HG03064 (cell line): Measurements from ENCODE around the gene ZNF606.
"Not testable (repeated sequence)": the region's sequence is repeated elsewhere in the genome, so short reads cannot be mapped to it uniquely, and the experiment has no call there.

ENCODE experiments used
- ATAC-seq: cut with Tn5 transposase; IDR thresholded peaks from one replicate; pipeline ENCODE4 v1.9.1; 2021; ENCODE audit warnings: low read depth; ENCODE audit not compliant: unreplicated experiment

ZNF606 gene

DNA sequence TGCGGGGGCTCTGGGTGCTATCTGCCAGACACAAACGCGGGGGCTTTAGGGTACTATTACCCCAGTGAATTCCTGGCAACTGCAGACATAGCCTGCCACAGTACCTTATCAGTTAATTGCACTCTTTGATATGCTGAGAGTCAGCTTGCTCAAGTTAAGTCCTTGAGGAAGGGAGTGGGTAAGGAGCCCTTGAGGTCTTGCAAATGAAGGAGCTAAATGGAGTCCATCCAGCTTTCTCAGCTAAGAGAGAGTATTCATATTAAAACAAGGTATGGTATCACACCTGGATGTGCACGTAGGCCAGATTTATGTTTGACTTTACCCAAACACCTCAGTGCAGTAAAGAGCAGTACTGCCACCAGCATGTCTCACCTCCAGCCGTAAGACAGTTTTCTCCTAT is 11.5 kb upstream of the ZNF606 start:
- ATAC-seq: no peak

DNA sequence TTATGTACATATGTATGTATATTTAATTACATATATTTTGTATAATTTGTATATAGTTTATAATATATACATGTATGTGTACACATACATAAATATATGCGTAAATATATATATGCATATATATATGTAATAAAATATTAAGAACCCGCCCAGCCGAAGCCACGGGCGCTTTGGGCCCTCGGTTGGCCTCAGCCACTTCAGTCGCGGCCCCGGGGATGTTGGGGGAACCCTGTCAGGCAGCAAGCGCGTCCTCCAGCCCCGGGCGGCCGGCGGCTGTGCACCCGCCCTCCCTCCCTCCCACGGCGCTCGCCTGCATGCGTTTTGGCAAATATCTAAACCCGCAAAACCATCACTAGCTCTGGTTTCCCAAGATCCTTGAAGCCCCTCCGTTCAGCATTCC is 7.9 kb upstream of the ZNF606 start:
- no peak for ATAC-seq

DNA sequence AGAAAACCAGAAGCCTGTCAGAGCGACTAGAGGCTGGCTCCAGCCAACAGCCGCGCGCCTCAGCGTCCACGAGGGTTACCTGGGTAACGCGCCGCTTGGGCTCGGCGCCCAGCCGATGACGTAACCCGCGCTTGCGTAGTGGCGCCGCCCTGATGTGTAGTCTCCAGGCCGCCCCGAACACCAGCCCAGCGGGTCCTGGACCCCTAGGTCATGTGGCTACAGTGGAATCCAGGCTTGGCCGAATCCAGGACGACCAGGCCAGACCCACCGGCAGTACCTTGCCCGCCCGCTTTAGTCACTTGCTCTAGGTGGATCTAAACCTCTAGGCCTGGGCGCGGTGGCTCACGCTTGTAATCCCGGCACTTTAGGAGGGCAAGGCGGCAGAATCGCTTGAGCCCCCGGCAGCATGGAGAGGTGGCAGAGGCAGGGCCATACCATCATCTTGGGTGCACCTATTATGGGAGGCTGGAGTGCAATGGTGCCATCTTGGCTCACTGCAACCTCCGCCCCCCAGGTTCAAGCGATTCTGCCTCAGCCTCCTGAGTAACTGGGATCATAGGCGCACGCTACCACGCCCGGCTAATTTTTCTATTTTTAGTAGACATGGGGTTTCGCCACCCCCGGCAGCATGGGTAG is 7.2 kb upstream of the ZNF606 start:
- ATAC-seq: no peak

DNA sequence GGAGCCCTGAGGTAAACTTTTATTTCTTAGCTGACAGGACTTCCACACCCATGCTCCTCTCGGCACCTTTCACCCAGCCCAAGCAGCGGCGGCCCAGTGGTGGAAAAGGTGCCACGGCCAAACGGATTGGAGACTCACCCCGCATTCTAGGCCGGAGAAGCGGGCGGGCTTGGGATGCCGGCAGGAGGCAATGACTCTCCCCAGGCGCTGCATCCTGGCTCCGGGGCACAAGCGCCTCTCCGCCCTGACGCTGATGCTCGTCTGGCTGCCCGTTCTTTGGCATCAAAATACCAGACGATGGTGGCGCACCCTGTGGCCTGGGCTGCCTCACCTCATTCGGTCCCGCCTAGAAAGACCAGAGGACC is 6.7 kb upstream of the ZNF606 start:
- ATAC-seq: no peak

DNA sequence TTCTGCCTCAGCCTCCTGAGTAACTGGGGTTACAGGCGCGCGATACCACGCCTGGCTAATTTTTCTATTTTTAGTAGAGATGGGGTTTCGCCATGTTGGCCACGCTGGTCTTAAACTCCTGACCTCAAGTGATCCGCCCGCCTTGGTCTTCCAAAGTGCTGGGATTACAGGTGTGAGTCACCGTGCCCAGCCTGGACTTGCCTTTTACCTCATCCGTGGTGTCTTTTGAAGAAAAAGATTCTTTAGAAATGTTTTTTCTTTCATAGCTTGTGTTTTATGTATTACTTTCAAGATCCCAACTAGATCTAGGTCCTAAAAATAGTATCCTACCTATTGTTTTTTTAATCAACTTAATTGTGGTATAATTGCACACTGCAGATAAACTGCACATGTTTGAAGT is 6.3 kb upstream of the ZNF606 start:
- not testable (repeated sequence) for ATAC-seq

DNA sequence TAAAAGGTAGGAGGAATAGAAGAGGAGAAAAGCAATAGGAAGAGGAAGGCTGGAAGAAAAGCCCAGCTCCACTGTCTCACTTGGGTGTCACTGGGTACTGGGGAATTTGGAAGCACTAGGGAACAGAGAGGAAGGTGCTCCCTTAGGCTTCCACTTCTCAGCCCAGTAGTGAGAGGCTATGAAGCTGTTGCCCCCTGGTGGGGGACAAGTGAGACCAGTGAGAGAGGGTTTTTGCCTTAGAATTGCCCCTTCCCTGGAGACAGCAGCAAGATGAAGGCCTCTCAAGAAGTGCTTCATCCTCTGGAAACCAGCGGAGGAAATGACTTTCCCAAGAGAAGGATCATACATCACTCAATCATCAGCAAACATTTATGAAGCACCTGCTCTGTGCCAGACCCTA is 4.7 kb upstream of the ZNF606 start:
- ATAC-seq: no peak

DNA sequence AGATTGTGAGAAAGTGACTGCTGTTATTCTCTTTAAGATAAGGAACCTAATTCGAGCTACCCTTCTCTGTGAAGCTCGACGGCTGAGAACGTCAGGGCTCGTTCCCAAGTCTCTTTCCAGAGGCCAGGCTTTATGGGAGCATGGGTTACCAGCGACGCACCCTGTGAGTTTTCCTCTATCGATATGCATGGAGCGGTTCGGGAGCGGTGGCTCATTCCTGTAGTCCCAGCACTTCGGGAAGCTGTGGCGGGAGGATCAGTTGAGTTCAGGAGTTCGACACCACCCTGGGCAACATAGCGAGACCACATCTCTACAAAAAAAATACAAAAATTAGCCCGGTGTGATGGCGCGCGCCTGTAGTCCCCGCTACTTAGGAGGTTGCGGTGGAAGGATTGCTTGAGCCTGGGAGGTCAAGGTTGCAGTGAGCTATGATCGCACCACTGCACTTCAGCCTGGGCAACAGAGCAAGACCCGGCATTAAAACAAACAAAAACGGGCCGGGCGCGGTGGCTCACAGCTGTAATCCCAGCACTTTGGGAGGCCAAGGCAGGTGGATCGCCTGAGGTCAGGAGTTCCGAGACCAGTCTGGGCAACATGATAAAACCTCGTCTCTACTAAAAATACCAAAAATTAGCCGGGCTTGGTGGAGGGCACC is 681 bp upstream of the ZNF606 start:
- ATAC-seq: no peak

DNA sequence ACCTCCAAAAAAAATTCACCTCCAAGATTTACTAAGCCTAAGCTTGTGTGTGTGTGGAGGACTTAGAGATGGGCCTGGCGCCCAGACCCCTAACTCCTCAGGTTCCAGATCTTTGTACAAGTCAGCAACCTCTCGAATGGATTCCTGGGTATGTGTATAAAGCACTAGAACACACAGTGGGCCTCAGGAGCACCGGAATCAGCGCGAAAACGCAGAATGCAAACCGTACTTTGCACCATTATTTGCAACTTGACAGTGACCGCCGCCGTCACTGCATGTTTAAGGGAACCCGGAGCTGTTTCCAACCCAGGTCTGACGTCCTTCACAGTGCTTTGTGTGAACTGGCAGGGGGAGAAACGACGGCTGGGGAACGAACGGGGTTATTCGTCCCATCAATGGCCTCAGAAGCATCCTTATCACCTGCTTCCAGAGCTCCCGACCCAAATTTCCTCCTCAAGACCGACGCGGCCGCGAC is 688 bp downstream of the ZNF606 start:
- no peak for ATAC-seq

DNA sequence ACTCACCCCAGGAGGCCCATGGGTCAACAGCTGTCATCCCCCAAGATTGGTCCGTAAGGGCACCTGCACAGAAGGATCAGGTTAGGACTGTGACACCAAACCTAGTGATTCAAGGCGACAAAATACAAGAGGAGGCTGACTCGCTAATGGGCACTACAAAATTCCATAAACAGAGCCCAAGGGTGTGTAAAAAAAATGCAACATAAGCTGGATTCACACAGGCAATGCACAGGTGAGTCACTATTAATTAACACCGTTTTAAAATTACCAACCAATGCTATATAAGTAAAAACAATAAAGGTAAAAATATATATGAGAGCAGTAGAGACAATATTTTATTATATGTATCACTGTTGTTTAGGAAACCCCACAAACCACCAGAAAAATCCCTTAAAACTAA is 1.9 kb downstream of the ZNF606 start:
- ATAC-seq: no peak

DNA sequence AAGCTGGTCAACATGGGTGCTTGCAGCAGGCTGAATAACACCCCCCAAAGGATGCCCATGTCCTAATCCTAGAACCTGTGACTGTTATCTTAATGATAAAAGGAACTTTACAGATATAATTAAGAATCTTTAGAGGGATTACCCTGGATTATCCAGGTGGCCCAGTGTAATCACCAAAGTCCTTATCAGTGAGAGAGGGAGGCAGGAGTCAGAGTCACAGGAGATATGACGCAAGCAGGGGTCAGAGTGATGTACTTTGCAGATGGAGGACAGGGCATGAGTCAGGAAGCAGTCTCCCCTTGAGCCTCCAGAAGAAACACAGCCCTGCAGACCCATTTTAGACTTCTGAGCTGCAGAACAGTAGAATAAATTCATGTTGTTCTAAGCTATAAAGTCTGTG is 9.8 kb downstream of the ZNF606 start:
- ATAC-seq: no peak

DNA sequence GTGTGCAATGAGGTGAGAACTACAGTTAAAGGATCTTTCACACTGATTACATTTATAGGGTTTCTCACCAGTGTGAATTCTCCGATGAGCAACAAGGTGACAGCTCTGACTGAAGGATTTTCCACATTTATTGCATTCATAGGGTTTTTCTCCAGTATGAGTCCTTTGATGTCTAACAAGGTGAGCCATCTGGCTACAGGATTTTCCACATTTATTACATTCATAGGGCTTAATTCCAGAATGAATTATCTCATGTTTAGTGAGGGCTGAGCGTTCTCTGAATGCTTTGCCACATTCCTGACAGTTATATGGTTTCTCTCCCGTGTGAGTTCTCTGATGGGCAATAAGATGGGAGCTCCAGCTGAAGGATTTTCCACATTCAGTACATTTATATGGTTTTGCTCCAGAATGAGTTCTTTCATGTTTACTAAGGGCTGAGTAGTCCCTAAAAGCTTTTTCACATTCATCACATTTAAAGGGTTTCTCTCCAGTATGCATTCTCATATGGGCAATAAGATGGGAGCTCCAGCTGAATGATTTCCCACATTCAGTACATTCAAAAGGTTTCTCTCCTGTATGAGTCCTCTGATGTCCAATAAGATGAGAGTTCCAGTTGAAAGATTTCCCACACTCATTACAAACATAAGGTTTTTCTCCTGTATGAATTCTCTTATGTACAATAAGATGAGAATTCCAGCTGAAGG is 23.9 kb downstream of the ZNF606 start:
- ATAC-seq: no peak

DNA sequence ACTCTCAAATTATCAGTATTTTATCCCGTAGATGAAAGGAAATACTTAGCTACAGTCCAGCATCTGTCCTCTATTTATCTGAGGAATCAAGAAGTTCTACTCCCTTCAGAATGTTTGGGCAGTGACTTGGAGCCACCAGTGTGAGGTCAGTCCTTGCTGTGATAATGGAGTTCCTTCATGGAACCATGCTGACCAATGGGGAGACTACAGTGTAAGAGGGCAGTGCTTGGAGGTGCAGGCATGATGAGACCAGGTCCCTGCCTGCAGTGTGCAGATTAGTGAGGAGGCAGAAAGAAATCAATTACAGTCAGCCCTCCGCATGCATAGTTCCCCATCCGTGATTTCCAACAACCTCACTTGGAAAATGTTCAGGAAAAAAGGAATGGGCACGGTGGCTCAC is 28.2 kb downstream of the ZNF606 start, which contains the start of gene C19orf18:
TSS of gene C19orf18 (minus strand) at position 101 of the 400 bp plus-strand sequence. CDS start 102 bp downstream, outside the sequence.
- ATAC-seq: no peak

DNA sequence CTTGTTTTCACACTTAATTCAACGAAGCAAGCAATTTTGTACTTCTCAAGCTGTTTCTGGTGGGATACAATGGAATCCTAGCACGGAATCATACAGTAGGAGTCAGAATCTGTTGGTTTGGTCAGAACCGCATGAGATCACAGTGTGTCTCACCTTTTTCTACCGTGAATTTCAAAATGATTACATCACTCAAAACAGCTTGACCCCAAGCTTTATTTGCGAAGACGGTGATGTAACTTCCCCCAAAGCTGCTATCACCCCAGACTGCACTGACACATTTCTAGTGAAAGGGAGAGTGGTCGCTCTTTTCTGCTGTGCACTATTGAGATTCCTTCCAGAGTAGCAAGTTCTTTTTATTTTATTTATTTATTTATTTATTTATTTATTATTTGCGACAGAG is 37.9 kb downstream of the ZNF606 start:
- no peak for ATAC-seq

DNA sequence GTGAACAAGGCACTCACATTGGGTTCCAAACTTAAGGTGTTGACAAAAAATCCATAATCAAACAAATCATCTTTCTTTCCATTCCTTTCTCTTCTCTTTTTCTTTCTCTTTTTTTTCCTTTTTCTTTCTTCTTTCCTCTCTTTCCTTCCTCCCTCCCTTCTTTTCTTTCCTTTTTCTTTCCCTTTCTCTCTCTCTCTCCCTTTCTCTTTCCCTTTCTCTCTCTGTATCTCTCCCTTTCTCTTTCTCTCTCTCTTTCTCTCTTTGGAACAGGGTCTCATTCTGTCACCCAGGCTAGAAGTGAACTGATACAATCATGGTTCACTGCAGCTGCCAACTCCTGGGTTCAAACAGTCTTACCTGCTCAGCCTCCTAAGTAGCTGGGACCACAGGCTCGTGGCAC is 40.8 kb downstream of the ZNF606 start:
- ATAC-seq: no peak

DNA sequence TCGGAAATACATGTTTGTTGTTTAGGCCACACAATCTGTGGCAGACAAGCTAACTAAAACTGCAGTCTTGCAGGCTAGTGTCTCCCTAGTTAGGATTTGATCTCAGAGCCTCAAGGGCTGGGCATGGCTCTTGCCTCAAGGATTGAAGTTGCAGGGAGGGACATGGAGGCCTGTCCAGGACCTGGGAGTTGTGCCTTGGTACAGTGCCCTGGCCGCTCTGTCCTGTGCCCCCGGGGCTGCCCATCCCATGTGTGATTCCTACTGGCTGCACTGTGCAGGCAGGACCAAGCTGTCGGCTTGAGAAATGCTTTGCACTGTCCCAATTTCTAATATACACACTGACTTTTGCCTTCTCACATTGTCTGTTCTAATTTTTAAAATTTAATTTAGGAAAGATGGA is 47.6 kb downstream of the ZNF606 start:
- ATAC-seq: no peak

DNA sequence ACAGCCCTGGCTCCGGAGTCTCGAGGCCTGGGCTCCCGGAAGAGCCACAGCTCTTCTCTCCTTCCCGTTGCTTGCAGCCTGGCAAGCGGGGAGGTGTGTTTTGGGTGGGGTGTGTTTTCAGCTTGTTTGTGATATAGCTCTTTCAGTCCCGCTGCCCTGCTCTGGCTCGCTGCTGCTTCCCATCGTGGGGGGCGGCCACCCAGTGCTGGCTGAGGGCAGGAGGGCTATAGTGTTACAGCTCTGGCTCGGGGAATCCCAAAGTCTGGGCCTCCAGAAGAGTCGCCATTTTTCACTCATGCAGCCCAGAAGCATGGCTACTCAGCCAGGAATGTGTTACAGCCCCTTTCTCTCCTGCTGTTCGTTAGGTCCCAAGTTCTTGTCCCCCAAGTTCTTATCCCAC is 52.9 kb downstream of the ZNF606 start:
- no peak for ATAC-seq

DNA sequence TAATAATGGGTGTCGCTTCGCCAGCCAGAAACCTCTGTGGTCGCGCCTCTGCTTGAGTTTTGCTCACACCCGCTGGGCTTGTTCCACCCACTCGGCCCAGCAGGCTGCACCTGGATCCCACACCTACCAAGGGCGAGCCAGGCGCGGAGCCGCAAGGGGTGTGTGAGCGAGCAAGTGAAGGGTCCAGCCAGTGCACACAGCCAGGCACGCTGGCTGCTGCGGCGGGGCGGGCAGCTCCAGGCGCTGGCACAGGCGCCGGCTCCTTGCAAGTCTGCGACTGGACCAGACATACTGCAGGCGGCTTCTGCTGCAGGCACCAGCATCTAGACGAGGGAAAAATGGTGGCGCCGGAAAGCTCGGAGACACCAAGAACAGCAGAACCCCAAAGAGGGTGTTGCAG is 53.3 kb downstream of the ZNF606 start:
- ATAC-seq: no peak

DNA sequence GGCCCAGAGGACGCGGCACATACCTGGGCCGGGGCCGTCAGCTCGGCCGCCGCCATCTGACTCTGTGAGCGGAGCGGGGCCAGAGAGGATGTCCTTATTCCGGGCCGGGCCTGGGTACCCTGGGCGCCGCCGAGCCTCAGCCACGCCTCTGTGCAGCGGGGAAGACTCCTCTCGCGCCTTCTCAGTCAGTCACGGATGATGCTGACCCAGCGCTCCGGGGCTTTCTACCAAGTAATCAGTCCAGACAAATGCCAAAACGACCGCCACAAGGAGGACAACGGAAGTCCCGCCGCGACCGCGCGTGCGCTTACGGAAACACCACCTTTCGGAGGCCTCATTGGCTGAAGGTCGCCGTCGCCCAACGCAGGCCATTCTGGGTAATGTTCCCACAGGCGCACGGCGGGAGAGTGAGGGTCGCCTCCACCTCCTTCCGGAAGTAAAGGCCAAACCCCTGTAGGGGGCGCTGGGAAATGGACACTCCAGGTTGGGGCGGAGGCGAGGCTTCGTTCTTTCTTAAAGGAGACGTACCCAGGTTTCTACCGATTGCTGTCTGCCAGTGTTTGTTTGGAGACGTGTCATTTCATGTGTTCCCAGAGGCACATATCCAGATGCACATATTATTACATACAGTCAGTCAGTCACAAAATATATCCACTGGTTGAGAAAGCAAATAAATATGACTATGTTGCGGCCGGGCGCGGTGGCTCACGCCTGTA is 55.0 kb downstream of the ZNF606 start, which contains the start of gene ZNF256:
TSS of gene ZNF256 (minus strand) at position 288 of the 716 bp plus-strand sequence. CDS start at position 56, 232 bp downstream.
- ATAC-seq: no peak

DNA sequence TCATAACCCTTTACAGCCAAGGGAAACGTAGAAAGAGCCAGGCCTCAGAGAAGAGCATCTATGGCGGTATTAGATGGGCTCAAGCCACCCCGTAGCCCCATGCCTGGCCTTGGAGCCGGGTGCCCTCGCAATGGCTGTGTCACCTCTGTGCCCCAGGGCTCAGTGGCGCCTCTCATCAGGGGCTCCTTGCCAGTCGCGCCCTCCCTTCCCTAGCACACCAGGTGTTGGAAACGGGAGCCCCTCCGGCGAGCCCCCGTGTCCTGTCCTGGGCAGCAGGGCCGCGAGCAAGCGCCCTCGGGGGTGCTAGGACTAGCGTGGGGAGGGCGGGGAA is 55.6 kb downstream of the ZNF606 start:
- no peak for ATAC-seq

DNA sequence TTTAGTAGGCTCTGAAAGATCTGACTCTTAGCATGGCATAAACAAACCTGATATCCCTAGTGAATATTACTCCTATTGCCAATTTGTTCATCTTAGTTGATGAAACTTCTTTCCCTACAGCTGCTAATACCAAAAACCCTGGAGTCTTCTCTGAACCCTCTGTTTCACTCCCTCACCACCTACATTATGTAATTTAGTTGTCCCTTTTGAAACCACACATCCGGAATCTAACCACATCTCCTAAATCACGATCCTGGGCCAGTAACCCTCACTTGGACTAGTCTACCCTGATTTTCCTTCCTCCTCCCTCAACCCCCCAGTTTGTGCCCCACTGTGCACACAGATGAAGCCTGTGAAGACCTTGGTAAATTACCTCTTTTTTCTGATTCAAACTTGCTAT is 56.3 kb downstream of the ZNF606 start:
- ATAC-seq: no peak

DNA sequence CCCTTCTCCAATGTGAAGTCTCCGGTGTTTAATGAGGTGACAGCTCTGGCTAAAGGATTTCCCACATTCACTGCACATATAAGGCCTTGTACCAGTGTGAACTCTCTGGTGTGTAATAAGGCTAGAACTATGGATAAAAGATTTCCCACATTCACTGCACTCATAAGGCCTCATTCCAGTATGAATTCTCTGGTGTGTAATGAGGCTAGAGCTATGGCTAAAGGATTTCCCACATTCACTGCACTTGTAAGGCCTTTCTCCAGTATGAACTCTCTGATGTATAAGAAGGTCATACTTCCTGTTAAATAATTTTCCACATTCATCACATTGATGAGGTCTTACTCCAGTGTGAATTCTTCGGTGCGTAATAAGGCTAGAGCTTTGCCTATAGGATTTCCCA is 61.0 kb downstream of the ZNF606 start:
- no peak for ATAC-seq
